A673 (cell line): ENCODE data around the gene CRY2.

Source experiments
- CTCF ChIP-seq: fragments of 300-800, 200-600 bp; sonication (generic); conservative IDR thresholded peaks from 2 replicates; pipeline ENCODE4 v1.5.1; 2017; ENCODE audit warnings: low read depth, mild to moderate bottlenecking, antibody characterized with exemption, low read length, moderate library complexity, mixed read lengths
- EZH2 ChIP-seq: fragments of 200-600 bp; sonication (generic); IDR thresholded peaks from 2 replicates; pipeline ENCODE4 v1.6.1; 2017; ENCODE audit warnings: borderline replicate concordance, low read depth, mild to moderate bottlenecking, mixed read lengths, antibody characterized with exemption, low read length; ENCODE audit not compliant: poor library complexity, severe bottlenecking

DNA sequence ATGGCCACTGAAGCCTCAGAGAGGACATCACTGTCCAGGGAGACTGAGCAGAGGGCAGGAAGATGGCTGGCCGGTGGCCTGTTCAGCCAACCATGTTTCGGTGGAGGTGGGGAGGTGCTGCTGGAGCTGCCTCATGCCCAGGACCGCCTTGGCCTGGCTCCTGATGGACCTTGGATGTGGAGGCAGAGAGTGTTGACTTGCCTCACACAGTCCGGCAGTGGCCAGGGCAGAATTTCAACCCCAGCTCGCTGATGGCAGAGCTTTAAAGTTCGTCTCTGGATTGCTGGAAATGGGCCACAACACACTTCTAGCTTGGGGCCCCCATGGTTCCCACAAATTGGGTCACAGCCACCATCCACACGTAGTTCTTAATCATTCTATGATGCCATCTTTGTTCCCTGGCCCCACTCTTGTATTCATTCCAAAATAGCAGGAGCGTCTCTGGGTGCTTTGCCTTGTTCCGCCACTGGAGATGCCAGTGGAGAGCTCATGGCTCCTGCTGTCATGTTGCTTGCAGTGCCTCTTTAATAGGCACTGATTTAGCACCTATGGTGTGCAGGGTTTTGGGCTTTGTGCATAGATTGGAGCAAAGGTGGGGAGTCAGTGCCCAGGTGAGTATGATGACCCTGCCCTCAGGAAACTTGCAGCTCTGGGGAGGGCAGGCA lies 43.7 kb downstream of the CRY2 start:
- no peak for TF ChIP-seq EZH2
- 0 out of 2 replicates have a peak, but pooled peaks have one; percentile 31 for TF ChIP-seq CTCF
